Gastroesophageal sphincter (tissue), 3 donors: ENCODE measurements around the gene GATC.

Experiments
- POLR2A ChIP-seq, 2 donors: fragments of 450-650 bp; IDR thresholded peaks; one replicate each; pipeline ENCODE4 v1.6.1; 2017; ENCODE audit warnings: antibody characterized with exemption in 2 of 2, mild to moderate bottlenecking in 2 of 2, moderate library complexity in 1 of 2
- TF ChIP-seq, protein P1 (sequence below), 4 experiments: fragments of 200-600 bp in 2 of 4; fragments of 450-650 bp in 2 of 4; sonication (generic) in 1 of 4; IDR thresholded peaks; one replicate each; pipeline ENCODE4 v1.5.1; 2017 to 2019; ENCODE audit warnings: antibody characterized with exemption in 4 of 4, mild to moderate bottlenecking in 2 of 4, moderate library complexity in 2 of 4

DNA sequence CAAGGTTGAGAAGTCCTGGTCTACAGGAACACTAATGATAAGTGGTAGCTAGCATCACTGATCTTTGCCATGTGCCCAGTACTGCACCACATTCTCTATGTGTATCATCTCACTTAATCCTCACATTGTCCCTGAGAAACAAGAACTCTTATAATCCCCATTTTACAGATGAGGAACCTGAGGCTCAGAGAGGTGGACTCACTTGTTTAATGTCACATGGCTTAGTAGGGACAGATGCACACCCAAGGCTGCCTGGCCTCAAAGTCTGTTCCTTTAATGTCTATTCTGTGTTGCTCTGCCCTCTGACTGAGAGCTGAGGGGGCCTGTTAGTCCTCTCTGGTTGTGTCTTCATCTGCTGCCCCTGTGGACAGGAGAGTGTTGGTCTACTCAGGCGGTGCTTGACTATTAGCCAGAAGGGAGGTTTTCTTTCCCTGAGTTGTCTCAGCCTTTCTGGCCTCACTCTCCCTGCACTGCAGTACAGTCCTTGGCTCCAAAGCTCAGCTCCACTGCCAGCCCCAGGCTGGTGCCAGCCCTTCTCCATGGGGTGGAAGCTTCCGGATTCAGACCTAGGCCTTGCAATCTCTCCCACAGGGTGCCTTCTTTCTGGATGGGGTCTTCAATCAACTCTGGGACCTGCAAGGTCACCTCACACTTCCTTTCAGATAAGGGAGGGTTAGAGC is 44.7 kb downstream of the GATC start:
- no peak for TF ChIP-seq POLR2A (IDR thresholded peaks at IDR 0.05)
- TF ChIP-seq, protein P1, sequence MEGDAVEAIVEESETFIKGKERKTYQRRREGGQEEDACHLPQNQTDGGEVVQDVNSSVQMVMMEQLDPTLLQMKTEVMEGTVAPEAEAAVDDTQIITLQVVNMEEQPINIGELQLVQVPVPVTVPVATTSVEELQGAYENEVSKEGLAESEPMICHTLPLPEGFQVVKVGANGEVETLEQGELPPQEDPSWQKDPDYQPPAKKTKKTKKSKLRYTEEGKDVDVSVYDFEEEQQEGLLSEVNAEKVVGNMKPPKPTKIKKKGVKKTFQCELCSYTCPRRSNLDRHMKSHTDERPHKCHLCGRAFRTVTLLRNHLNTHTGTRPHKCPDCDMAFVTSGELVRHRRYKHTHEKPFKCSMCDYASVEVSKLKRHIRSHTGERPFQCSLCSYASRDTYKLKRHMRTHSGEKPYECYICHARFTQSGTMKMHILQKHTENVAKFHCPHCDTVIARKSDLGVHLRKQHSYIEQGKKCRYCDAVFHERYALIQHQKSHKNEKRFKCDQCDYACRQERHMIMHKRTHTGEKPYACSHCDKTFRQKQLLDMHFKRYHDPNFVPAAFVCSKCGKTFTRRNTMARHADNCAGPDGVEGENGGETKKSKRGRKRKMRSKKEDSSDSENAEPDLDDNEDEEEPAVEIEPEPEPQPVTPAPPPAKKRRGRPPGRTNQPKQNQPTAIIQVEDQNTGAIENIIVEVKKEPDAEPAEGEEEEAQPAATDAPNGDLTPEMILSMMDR (IDR thresholded peaks at IDR 0.05): no peak
